Duodenal mucosa (tissue), 2 donors: ENCODE measurements around the gene CDC42SE1.
"Not testable (repeated sequence)": the region's sequence is repeated elsewhere in the genome, so short reads cannot be mapped to it uniquely, and the experiment has no call there.

Experiments used
- H3K27ac ChIP-seq: one replicate; pipeline ENCODE4 v1.7.0; 2013; ENCODE audit warnings: low read depth, low read length
- H3K27me3 ChIP-seq, 2 donors: one replicate each; pipeline ENCODE4 v1.7.0; 2013; ENCODE audit warnings: low read length in 2 of 2, control low read depth in 1 of 2; ENCODE audit not compliant: insufficient read depth in 2 of 2, control insufficient read depth in 1 of 2
- H3K36me3 ChIP-seq, 2 donors: one replicate each; pipeline ENCODE4 v1.7.0; 2013; ENCODE audit warnings: low read length in 2 of 2, control low read depth in 1 of 2; ENCODE audit not compliant: insufficient read depth in 2 of 2, control insufficient read depth in 1 of 2
- H3K4me1 ChIP-seq, 2 donors: one replicate each; pipeline ENCODE4 v1.7.0; 2013; ENCODE audit warnings: low read length in 2 of 2, control low read depth in 1 of 2; ENCODE audit not compliant: insufficient read depth in 2 of 2, control insufficient read depth in 1 of 2
- H3K4me3 ChIP-seq, 2 donors: one replicate each; pipeline ENCODE4 v1.7.0; 2013; ENCODE audit warnings: low read length in 2 of 2, low read depth in 1 of 2
- H3K9ac ChIP-seq, 2 donors: one replicate each; pipeline ENCODE4 v1.7.0; 2013; ENCODE audit warnings: low read length in 2 of 2, low read depth in 1 of 2
- H3K9me3 ChIP-seq, 2 donors: one replicate each; pipeline ENCODE4 v1.7.0; 2013; ENCODE audit warnings: low read length in 2 of 2, control low read depth in 1 of 2; ENCODE audit not compliant: control insufficient read depth in 1 of 2

CDC42SE1 gene

DNA sequence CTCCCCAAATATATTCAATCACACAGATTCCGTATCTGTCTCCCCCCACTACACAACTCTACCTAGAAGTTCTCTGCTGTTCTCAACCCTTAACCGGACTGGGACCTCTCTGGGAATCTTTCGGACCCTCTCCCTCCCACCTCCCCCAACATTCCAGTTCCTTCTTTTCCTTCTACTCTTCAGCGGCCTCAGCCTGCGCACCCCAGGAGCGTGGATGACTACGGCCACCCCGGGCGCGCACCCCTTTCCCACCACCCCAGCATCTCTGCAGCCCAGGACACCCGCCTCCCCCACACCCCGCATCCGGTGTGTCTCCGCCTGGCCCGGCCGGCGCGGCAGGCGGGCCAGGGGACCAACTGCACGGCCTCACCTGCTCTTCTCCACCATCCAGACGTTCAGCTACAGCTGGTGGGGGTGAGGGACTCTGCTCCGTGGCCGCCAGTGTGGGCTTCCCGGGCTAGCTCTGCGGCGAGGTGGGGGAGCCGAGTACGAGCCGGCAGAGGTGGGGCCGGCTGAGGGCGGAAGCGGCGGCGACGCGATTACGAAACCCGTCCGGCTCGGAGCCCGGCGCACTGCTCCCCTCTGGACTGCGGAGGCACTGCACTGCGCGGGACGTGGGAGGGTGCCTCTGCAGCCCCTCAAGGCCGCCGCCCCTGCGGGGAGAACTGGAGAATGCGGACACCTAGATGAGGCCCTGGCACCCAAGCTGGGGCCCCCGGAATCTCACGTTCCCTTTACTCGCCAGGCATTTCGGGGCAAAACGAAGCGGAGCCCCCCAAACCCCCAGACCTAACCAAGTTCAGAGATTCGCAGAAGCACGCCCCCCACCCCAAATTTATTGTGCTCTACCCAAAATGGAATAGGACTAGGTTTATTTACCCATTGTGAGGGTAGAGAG, at the start of gene CDC42SE1:
Gene CDC42SE1 (minus strand): TSS at position 514 of the 898 bp plus-strand sequence. CDS start 3,892 bp downstream, outside the sequence.
- Histone ChIP-seq H3K9me3 (no peaks in the 10 kb centered on the region), H3K4me1 (peaks cover 31 to 45% of the 10 kb centered on the region in 2 donors), H3K9ac (peak within 1 kb of the TSS; percentile 97 to 99), H3K27me3 (no peaks in the 10 kb centered on the region), H3K27ac (peak within 1 kb of the TSS; percentile 94), H3K4me3 (peak within 1 kb of the TSS; percentile 97 to 98), H3K36me3 (peaks cover 17 to 24% of the 10 kb centered on the region in 2 donors)

GRCh38 chr1:151108331-151108730, 48.9 kb upstream of the CDC42SE1 start:
- peaks cover 3 to 17% of the 10 kb centered on the region in 2 donors for H3K36me3 ChIP-seq
- no peaks in the 10 kb centered on the region for H3K4me1 ChIP-seq
- no peak overlapping the region for H3K9ac ChIP-seq
- no peak overlapping the region for H3K27ac ChIP-seq
- no peaks in the 10 kb centered on the region for H3K27me3 ChIP-seq
- no peak overlapping the region for H3K4me3 ChIP-seq
- H3K9me3 ChIP-seq, result no peaks in the 10 kb centered on the region

DNA sequence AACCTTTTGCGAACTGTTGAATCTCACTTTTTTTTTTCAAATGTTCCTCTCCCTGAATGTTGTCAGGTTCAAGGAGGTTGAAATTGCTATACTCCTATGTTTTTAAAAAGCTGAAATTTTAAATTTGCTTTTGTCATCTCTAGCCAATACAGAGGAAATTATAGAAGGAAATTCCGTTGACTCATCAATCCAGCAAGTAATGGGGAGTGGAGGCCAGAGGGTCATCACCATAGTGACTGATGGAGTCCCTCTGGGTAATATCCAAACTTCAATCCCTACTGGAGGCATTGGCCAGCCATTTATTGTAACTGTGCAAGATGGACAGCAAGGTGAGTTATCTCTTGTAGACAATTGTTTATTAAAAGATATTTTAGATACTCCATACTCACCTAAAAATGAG, 47.5 kb upstream of the CDC42SE1 start:
- H3K4me1 ChIP-seq, result no peaks in the 10 kb centered on the region
- no peak overlapping the region for H3K4me3 ChIP-seq
- peaks cover 4 to 20% of the 10 kb centered on the region in 2 donors for H3K36me3 ChIP-seq
- H3K27ac ChIP-seq, result no peak overlapping the region
- no peak overlapping the region for H3K9ac ChIP-seq
- no peaks in the 10 kb centered on the region for H3K9me3 ChIP-seq
- H3K27me3 ChIP-seq, result no peaks in the 10 kb centered on the region

DNA sequence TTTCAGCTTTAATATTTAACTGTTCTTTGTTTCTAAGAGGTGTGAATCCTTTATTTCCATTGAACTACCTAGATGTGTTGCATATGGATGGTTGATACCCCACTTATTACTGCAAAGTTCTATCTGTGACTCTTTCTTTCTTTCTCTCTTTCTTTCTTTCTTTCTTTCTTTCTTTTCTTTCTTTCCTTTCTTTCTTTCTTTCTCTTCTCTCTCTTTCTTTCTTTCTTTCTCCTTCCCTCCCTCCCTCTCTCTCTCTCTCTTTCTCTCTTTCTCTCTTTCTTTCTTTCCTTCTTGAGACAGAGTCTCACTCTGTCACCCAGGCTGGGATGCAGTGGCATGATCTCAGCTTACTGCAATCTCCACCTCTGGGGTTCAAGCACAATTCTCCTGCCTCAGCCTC, 45.2 kb upstream of the CDC42SE1 start:
- Histone ChIP-seq H3K9me3 (no peaks in the 10 kb centered on the region), H3K36me3 (peaks cover 4 to 20% of the 10 kb centered on the region in 2 donors), H3K27ac (no peak overlapping the region), H3K27me3 (no peaks in the 10 kb centered on the region), H3K4me3 (no peak overlapping the region), H3K9ac (no peak overlapping the region), H3K4me1 (no peaks in the 10 kb centered on the region)

- Histone ChIP-seq H3K4me3 (no peak overlapping the region), H3K27me3 (no peaks in the 10 kb centered on the region), H3K36me3 (peaks cover 0 to 10% of the 10 kb centered on the region in 2 donors), H3K9me3 (no peaks in the 10 kb centered on the region), H3K27ac (no peak overlapping the region), H3K9ac (no peak overlapping the region), H3K4me1 (no peaks in the 10 kb centered on the region)
Observed at GRCh38 chr1:151098126-151098525, 38.7 kb upstream of the CDC42SE1 start.

DNA sequence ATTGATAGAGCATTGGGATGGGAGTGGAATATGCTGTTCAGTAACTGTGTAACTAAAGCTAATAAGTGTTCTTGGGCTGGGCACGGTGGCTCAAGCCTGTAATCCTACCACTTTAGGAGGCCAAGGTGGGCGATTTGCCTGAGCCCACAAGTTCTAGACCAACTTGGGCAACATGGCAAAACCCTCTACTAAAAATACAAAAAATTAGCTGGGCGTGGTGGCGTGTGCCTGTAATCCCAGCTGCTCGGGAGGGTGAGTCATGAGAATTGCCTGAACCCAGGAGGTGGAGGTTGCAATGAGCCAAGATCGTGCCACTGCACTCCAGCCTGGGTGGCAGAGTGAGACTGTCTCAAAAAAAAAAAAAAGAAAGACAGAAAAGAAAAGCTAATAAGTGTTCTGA, 38.0 kb upstream of the CDC42SE1 start:
- not testable (repeated sequence) for H3K27ac ChIP-seq, H3K9ac ChIP-seq, H3K9me3 ChIP-seq, H3K4me3 ChIP-seq, H3K36me3 ChIP-seq, H3K27me3 ChIP-seq, H3K4me1 ChIP-seq

DNA sequence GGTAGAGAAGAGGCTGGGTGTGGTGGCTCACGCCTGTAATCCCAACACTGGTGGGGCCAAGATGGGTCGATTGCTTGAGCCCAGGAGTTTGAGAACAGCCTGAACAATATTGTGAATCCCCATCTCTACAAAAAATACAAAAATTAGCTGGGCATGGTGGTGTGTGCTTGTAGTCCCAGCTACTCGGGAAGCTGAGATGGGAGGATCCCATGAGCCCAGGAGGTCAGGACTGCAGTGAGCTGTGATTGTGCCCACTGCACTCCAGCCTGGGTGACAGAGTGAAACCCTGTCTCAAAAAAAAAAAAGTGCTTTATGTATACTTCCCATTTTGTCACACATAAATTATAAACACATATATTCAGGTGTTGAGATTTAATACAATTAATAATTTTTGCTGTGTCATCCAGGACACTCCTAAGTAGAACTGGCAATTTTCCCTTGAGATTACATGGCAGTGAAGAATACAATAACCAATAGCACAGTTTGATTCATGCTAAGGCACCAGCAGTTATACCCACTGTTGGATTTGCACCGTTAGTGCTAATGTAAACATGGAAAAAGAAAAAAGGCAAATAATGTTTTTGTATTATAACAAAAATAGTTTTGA, 26.6 kb upstream of the CDC42SE1 start:
- H3K9me3 ChIP-seq, result no peaks in the 10 kb centered on the region
- H3K27ac ChIP-seq, result no peak overlapping the region
- H3K27me3 ChIP-seq, result no peaks in the 10 kb centered on the region
- H3K4me3 ChIP-seq, result no peak overlapping the region
- no peaks in the 10 kb centered on the region for H3K4me1 ChIP-seq
- H3K9ac ChIP-seq, result no peak overlapping the region
- peaks cover 0 to 5% of the 10 kb centered on the region in 2 donors for H3K36me3 ChIP-seq

DNA sequence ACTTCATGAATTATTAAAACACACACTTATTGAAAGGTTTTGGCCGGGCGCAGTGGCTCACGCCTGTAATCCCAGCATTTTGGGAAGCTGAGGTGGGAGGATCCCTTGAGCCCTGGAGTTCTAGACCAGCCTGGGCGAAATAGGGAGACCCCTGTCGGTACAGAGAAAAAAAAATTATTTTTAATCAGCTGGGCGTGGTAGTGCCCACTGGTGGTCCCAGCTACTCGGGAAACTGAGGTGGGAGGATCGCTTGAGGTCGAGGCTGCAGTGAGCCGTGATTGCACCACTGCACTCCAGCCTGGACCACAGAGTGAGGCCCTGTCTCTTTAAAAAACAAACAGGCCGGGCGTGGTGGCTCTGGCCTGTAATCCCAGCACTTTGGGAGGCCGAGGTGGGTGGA, 12.8 kb upstream of the CDC42SE1 start:
- H3K36me3 ChIP-seq, result peaks cover 0 to 6% of the 10 kb centered on the region in 2 donors
- no peaks in the 10 kb centered on the region for H3K9me3 ChIP-seq
- no peak overlapping the region for H3K4me3 ChIP-seq
- H3K9ac ChIP-seq, result no peak overlapping the region
- H3K4me1 ChIP-seq, result no peaks in the 10 kb centered on the region
- H3K27me3 ChIP-seq, result no peaks in the 10 kb centered on the region
- H3K27ac ChIP-seq, result no peak overlapping the region

- Histone ChIP-seq H3K27me3 (no peaks in the 10 kb centered on the region), H3K9me3 (no peaks in the 10 kb centered on the region), H3K36me3 (peaks cover 0 to 6% of the 10 kb centered on the region in 2 donors), H3K27ac (peak within 1 kb of the TSS; percentile 96), H3K4me3 (peak within 1 kb of the TSS; percentile 89 to 93), H3K4me1 (no peaks in the 10 kb centered on the region), H3K9ac (peak within 1 kb of the TSS; percentile 86 to 95)
Observed at GRCh38 chr1:151070474-151071276, 11.3 kb upstream of the CDC42SE1 start, which contains the start of gene GABPB2. Gene GABPB2 (plus strand): TSS chr1:151070761. CDS start chr1:151088190, 17,429 bp downstream.

DNA sequence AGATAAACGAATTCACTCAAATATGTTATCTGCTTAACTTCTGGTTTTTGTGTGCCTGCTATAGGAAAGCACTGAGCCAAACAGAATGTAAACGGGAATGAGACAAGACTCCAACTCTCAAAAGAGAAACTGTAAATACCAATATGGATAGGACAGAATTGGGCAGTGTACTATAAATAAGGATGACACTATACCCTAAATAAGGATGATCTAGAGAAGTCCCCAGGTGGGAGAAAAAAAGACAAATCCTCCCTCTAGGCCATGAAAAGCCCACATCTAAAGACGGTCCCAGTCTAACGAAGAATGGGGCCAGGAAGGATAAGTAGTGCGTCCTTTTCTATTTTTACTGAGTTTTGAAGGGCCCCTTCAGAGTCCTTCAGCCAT, 9.7 kb upstream of the CDC42SE1 start:
- no peak overlapping the region for H3K27ac ChIP-seq
- no peaks in the 10 kb centered on the region for H3K4me1 ChIP-seq
- no peaks in the 10 kb centered on the region for H3K36me3 ChIP-seq
- H3K9me3 ChIP-seq, result no peaks in the 10 kb centered on the region
- no peak overlapping the region for H3K4me3 ChIP-seq
- no peaks in the 10 kb centered on the region for H3K27me3 ChIP-seq
- no peak overlapping the region for H3K9ac ChIP-seq
